Right lung (tissue), 5 donors: ENCODE measurements around the gene LNX1. TPM values are rescaled to one million over a fixed set of nuclear protein-coding genes. Genes with fewer than 3 reads are reported as not detected.
"Not testable (repeated sequence)": the region's sequence is repeated elsewhere in the genome, so short reads cannot be mapped to it uniquely, and the experiment has no call there.

Experiments used
- DNase-seq, 2 donors: peaks; one replicate each; pipeline ENCODE4 v3.0.0-alpha.2; 2013
- polyA plus RNA-seq, 5 donors: library from polyadenylated mRNA; unstranded; fragments of 120-200 nt; gene quantifications; one replicate each; pipeline versions ENCODE4 v1.2.1 to v1.2.3, GENCODE V29; 2013; ENCODE audit warnings: inconsistent platforms in 1 of 5, low replicate concordance in 1 of 5; ENCODE audit not compliant: insufficient read length in 5 of 5, insufficient read depth in 1 of 5

The LNX1 gene
- polyA plus RNA-seq, 5 donors: 3.5 to 4.2 (median 3.7) TPM

GRCh38 chr4:53497487-53498244 lies 93.6 kb downstream of the LNX1 start:
- DNase-seq: peak; percentile 28 to 41

- no peak for DNase-seq
Measured at GRCh38 chr4:53494851-53495250, 96.4 kb downstream of the LNX1 start.

- DNase-seq: peak; percentile 56 to 60
Measured at GRCh38 chr4:53490965-53491622, 100.2 kb downstream of the LNX1 start.

- no peak for DNase-seq
Measured at GRCh38 chr4:53490161-53490956, 100.9 kb downstream of the LNX1 start.

- no peak for DNase-seq
Measured at GRCh38 chr4:53489279-53489889, 101.9 kb downstream of the LNX1 start.

- DNase-seq: no peak
Measured at GRCh38 chr4:53487766-53488165, 103.5 kb downstream of the LNX1 start.

GRCh38 chr4:53485658-53486040 lies 105.6 kb downstream of the LNX1 start:
- DNase-seq: no peak

- peak in 1 of 2 donors; percentile 24 for DNase-seq
Measured at GRCh38 chr4:53484911-53485657, 106.2 kb downstream of the LNX1 start.

- DNase-seq: no peak
Measured at GRCh38 chr4:53483250-53483649, 108.0 kb downstream of the LNX1 start.

- DNase-seq: no peak
Measured at GRCh38 chr4:53481586-53481985, 109.7 kb downstream of the LNX1 start.

- DNase-seq: no peak
Measured at GRCh38 chr4:53480909-53481308, 110.4 kb downstream of the LNX1 start.

GRCh38 chr4:53479736-53480525 lies 111.4 kb downstream of the LNX1 start:
- no peak for DNase-seq

GRCh38 chr4:53478671-53479456 lies 112.4 kb downstream of the LNX1 start:
- DNase-seq: no peak

GRCh38 chr4:53477636-53478035 lies 113.7 kb downstream of the LNX1 start:
- DNase-seq: no peak

GRCh38 chr4:53477038-53477565 lies 114.2 kb downstream of the LNX1 start:
- no peak for DNase-seq

GRCh38 chr4:53476232-53477037 lies 114.9 kb downstream of the LNX1 start:
- no peak for DNase-seq

GRCh38 chr4:53466576-53466975 lies 124.7 kb downstream of the LNX1 start:
- not testable (repeated sequence) for DNase-seq

- DNase-seq: no peak
Measured at GRCh38 chr4:53465891-53466290, 125.4 kb downstream of the LNX1 start.

GRCh38 chr4:53465281-53465680 lies 126.0 kb downstream of the LNX1 start:
- DNase-seq: no peak
